Hippocampal formation (tissue), 2 donors: ENCODE measurements around the gene INF2.
"Not testable (repeated sequence)": the region's sequence is repeated elsewhere in the genome, so short reads cannot be mapped to it uniquely, and the experiment has no call there.

Source experiments
- DNase-seq, 2 donors: peaks; one replicate each; lab custom pipeline; 2025; lab: John Stamatoyannopoulos, UW

Gene INF2

DNA sequence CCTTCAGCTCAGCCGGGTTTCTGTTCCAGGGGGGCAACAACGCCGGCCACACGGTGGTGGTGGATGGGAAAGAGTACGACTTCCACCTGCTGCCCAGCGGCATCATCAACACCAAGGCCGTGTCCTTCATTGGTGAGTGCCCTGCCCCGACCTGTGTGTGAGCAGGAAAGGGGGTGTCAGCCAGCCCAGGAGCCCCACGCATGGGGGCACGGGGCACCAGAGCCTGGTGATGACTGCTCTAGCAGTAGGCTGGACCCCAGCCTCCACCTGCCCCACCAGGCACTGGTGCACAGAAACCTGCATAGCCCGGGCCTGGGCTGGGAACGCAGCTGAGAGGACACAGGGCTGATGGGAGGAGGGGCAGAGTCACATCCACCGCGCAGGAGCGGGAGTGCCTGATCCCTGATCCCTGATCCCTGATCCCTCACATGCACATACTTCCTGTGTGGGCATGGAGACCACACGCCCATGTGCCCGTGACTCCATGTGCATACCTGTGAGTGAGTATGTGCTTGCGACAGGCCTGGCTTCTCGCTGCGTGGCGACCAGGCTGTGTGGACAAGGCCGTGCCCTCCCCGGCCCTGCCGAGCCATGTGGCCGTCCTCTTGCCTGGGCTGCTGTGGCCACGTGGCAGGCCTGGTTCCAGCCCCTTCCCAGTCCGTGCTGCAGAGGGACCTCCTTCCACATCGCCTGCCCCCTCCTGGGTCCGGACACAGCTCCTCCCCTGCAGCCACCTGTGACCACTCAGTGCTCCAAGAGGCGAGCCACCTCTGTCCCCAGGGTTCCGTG, 45.8 kb downstream of the INF2 start:
- DNase-seq, result no peak

- DNase-seq, result peak; percentile 57 to 59
Observed at GRCh38 chr14:104735830-104736642, 46.6 kb downstream of the INF2 start.

GRCh38 chr14:104738375-104739019, 49.1 kb downstream of the INF2 start:
- DNase-seq, result no peak

- DNase-seq, result no peak
Observed at GRCh38 chr14:104739026-104739425, 49.6 kb downstream of the INF2 start.

DNA sequence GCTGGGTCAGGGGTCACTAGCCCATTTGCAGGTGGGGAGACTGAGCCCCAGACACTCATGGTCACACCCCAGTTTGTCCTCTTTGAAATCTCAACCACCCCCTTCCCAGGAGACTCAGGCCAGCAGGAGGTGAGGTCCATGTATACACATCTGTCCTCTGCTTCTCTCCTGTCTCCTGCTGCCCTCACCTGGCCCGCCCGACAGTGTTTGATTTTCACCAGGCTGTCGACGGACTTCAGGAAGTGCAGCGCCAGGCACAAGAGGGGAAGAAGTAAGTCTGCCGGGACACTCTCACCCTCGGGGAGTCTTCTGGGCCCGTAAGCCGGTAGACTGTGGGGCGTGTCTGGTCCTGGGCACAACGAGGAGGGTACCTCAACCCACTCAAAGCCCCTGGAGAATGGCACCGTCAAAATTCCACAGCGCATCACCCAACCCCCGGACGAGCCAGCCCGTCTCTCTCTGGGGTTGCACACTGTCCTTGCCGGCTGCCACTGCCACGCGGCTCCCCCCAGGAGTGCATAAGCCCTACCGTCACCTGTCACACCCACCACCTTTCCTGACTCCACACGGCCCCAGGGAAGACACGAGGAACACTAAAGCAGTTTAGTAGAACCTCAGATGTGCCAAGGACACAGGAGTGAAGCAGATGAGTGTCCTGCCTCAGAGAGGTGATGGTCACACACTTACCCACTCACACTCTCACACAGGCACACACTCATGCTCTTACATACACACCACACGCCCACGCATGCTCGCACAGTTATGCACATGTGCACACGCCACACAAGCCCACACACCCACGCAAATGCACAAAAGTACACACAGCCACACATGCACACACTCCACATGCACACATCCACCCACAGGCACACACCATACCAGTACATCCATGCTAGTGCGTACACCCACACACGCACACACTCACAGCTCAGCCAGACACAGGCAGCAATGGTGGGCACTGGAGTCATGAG, 50.4 kb downstream of the INF2 start:
- DNase-seq, result no peak

- no peak for DNase-seq
Observed at GRCh38 chr14:104741108-104741802, 51.8 kb downstream of the INF2 start.

DNA sequence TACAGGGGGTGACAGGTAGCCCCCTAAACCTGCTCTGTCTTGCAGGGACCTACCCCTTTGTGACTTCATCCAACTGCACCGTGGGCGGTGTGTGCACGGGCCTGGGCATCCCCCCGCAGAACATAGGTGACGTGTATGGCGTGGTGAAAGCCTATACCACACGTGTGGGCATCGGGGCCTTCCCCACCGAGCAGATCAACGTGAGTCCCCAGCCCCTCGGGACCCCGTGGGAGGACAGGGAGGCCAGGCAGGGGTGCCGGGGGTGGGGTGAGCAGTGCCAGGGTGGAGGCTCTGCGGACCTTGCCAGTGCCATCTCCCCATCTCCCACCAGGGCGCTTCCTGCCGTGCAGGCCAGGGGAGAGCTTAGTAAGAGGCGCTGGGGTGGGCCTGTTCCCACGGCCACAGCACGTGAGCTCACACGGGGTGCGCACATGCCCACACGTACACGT, 52.4 kb downstream of the INF2 start:
- DNase-seq, result no peak

DNA sequence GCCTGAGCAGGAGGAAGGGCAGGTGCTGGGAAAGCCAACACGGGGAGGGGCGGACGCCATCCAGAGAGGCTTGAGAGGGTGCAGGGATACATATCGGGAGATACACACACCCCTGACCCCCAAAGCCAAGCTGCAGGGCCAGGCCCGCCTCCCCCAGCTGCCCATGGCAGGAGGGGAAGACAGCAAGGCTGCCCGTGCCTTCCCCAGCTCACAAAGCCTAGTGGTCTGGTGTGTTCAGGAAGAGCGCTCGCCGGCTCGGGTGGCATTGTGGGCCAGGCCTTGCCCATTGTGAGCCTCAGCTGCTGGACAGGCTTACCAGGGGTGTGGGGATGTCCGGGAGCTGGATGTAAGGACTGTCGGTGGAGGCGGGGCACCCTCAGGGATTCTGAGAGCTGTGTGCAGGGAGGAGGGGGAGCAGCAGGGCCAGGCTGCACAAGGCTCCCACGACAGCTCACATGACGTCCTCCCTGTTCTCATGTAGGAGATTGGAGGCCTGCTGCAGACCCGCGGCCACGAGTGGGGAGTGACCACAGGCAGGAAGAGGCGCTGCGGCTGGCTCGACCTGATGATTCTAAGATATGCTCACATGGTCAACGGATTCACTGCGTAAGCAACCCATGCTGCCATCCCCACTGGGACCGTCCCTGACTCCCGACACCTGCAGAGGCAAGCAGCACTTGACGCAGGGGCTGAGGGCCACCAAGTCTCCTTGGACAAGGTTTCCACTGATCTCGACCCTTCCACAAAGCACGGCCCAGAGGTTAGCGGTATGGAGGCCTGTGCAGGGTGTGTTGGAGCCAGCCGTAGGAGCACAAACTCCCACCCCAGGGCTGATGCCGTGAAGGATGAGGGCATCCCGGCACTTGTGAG, 53.4 kb downstream of the INF2 start:
- DNase-seq, result no peak

DNA sequence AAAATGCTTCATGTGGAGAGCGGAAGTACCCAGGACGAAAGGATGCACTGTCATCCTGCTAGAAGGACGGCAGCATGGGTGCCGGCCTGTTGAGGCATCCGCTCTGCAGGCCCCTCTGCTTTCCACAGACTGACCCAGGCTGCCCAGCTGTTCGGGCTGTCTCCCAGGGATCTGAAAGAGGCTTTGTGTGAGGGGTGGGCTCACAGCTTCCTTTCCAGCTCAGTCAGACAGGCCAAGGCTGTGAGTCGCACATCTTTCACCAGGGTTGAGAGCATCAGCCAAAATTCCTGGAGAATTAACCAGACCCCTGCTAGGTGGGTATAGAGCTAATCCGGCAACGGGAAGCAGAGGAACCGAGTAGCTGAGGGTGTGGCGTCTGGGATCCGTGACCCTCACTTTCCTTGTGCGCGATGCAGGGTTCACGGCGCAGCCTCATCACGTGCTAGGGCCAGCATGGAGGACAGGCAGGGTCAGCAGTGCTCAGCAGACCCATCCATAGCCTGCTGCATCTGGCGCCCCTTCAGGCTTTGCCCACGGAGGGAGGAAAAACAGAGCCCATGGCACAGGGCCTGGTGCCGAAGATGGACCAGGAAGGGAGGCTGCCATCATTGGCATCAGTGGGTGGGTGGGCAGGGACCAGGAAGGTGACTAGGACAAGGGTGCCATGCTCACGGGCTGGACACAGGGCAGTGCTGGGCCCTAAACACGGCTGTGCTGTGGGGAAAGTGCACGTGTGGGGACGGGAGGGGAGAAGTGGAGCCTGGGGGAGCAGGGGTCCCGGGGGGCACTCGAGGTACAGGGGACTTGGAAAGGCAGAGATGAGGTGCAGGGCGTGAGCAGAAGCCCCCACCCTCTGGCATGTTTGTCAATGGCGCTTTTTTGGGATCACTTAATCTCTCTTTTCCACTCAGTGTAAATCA, 54.3 kb downstream of the INF2 start:
- DNase-seq, result peak in 1 of 2 donors; percentile 21

DNA sequence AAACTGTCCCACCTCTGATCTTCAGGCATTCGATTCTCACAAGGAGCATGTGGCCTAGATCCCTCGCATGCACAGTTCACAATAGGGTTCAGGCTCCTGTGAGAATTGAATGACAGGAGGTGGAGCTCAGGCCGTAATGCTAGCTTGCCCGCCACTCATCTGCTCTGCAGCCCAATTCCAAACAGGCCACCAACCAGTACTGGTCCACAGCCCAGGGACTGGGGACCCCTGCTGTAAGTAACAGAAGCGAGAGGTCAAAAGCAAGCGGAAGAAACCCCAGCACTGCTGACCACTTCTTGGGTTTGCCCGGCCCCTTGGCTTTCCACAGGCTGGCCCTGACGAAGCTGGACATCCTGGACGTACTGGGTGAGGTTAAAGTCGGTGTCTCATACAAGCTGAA, 55.1 kb downstream of the INF2 start:
- no peak for DNase-seq

DNA sequence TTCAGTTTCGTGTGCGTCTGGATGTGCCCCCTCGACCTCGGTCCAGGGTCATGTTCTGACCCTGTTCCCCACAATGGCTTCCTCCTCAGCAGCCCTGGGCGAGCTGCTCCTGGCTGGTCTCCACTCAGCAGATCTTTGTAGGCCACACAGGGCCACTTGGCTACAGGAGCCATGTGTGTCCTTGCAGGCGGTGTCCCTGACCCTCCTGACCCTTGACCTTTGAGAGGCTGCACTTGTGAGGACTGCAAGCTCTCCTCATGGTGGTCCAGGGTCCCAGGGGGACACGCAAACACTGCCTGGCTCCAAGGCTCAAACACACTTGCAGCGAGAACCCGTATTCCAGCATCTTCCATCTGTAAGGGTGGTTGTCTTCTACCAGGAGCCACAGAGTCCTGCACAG, 56.0 kb downstream of the INF2 start:
- no peak for DNase-seq

GRCh38 chr14:104746071-104746545, 56.7 kb downstream of the INF2 start:
- no peak for DNase-seq

DNA sequence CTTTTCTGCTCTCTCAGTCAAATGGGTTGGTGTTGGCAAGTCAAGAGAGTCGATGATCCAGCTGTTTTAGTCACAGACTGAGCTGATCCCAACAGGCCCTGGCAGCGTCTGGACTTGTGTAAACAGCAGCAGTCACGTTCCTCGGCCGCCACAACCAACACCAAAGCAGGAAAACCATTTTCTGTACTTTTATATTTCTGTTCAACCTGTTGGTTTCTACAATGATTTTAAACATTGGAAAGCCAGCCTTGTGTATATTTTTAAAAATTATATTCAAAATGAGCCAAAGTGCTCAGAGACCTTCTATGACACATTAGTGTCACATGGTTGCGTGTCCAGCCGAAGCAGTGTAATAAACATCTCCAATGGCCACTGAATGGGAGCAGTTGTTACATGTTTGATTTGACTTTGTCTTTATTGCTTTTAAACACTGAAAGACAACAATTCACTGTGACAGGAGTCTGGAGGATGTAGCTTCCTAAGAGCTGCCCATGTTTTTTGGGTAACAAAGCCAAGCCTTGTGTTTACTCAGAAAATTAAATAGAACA, 57.6 kb downstream of the INF2 start:
- DNase-seq, result peak in 1 of 2 donors; percentile 35

- no peak for DNase-seq
Observed at GRCh38 chr14:104747876-104748275, 58.5 kb downstream of the INF2 start.

DNA sequence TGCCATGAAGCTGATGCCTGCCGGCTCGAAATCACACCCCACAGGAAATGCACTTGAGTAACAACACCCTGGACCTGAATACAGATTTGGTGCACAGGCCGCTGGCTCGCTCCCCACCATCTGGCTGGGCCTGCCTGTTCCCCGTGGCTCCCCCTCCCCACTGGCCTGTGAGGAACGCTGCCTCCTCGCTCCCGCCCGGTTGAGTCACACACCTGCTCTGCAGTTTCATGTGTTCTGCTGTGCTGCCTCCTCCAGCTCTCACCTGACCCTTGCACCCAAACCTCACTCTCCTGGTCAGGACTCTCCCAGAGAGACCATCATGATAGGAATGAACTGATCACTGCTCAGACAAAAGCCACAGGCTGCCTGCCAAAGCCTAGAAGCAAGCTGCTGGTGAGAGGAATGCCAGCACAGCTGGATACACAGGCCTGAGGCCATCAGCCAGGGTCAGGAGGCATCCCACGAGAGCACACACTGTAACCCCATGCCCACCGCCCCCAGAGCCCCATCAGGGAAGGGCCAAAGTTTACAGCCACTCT, 59.8 kb downstream of the INF2 start:
- peak; percentile 61 to 62 for DNase-seq

- DNase-seq, result no peak
Observed at GRCh38 chr14:104750056-104750752, 60.8 kb downstream of the INF2 start.

DNA sequence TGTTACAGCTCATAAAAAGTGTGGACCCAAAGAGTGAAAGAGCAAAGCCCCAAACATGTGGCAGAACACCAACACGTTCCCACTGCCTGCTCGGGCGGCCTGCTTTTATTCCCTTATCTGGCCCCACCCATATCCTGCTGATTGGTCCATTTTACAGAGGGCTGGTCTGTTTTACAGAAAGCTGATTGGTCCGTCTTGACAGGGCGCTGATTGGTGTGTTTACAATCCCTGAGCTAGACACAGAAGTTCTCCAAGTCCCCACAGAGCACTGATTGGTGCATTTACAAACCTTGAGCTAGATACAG, 61.3 kb downstream of the INF2 start:
- not testable (repeated sequence) for DNase-seq
